K562 (cell line): ENCODE measurements around the gene PPRC1. TPM values are rescaled to one million over a fixed set of nuclear protein-coding genes. Genes with fewer than 3 reads are reported as not detected.

Experiments used
- ATAC-seq: fragments of 200-7000 bp; cut with Tn5 transposase; 3 replicates; pipeline ENCODE4 v1.9.1; 2020; ENCODE audit warnings: moderate library complexity
- BruUV-seq: library from RNA; stranded (reverse); fragments of 400-500 nt; replicated peaks from 2 replicates; lab custom pipeline; 2021; lab: Mats Ljungman, UMichigan
- CTCF ChIA-PET: fragments of 300-600 bp; formaldehyde crosslinking; extraction: SDS; loops from one replicate; lab custom pipeline; 2021; ENCODE audit warnings: low intra/inter-chr PET ratio; lab: Yijun Ruan, JAX
- POLR2A ChIA-PET: fragments of 300-600, 350-650 bp; sonication (Branson Sonifier 250); formaldehyde crosslinking; extraction: SDS; loops from one replicate; lab custom pipeline; 2021; ENCODE audit warnings: antibody characterized with exemption, inconsistent platforms; lab: Yijun Ruan, JAX
- DNase-seq, 4 experiments: peaks; one replicate each; pipeline versions ENCODE4 v3.0.0 to v3.0.0-alpha.2; 2011 to 2018; ENCODE audit warnings: low spot score in 3 of 4, mixed read lengths in 3 of 4; ENCODE audit errors: extremely low read depth in 1 of 4
- FAIRE-seq: peaks from 2 replicates; lab custom pipeline; 2011; peaks lifted over from hg19 to GRCh38; lab: Jason Lieb, UNC
- H2AFZ ChIP-seq: 2 replicates; pipeline ENCODE4 v1.6.0; 2011; ENCODE audit warnings: low read depth, low read length, control low read depth, inconsistent platforms
- H3K27ac ChIP-seq: fragments of 200-600 bp; 3 replicates; pipeline ENCODE4 v1.8.0; 2011; ENCODE audit warnings: low read depth, mild to moderate bottlenecking, control low read depth, inconsistent platforms, low read length, moderate library complexity, mixed read lengths; ENCODE audit errors: extremely low read depth
- H3K27me3 ChIP-seq, 2 experiments: fragments of 300-600 bp in 1 of 2; 2 replicates in 1 of 2; 3 replicates in 1 of 2; pipeline versions ENCODE4 v1.6.0 to v1.8.0; 2011; ENCODE audit warnings: inconsistent platforms in 2 of 2, low read length in 2 of 2, mild to moderate bottlenecking in 1 of 2, mixed read lengths in 1 of 2, moderate library complexity in 1 of 2; ENCODE audit not compliant: control insufficient read depth in 2 of 2, insufficient read depth in 2 of 2
- H3K36me3 ChIP-seq: fragments of 300-600 bp; 3 replicates; pipeline ENCODE4 v1.8.0; 2011; ENCODE audit warnings: mild to moderate bottlenecking, low read length, inconsistent platforms; ENCODE audit not compliant: control insufficient read depth, insufficient read depth
- H3K4me1 ChIP-seq, 2 experiments: fragments of 200-600 bp in 1 of 2; replicated peaks in 1 of 2; 2 replicates in 1 of 2; 3 replicates in 1 of 2; pipeline versions ENCODE4 v1.5.1 to v1.8.0; 2011; ENCODE audit warnings: inconsistent platforms in 2 of 2, low read length in 2 of 2, mild to moderate bottlenecking in 1 of 2, mixed read lengths in 1 of 2, moderate library complexity in 1 of 2; ENCODE audit not compliant: control insufficient read depth in 2 of 2, insufficient read depth in 2 of 2
- H3K4me2 ChIP-seq: 2 replicates; pipeline ENCODE4 v1.6.1; 2011; ENCODE audit warnings: low read length, control low read depth, inconsistent platforms, mixed read lengths; ENCODE audit not compliant: insufficient read depth
- H3K4me3 ChIP-seq: fragments of 200-600 bp; sonication (generic), shearing (Covaris generic); 2 replicates; pipeline ENCODE4 v1.5.1; 2016; ENCODE audit warnings: control low read depth, inconsistent platforms
- H3K79me2 ChIP-seq: fragments of 200-600 bp; 3 replicates; pipeline ENCODE4 v1.8.0; 2011; ENCODE audit warnings: low read length, inconsistent platforms; ENCODE audit not compliant: control insufficient read depth, insufficient read depth
- H3K9ac ChIP-seq, 2 experiments: 2 replicates each; pipeline versions ENCODE4 v1.6.0 to v1.6.1; 2011; ENCODE audit warnings: low read depth in 2 of 2, low read length in 2 of 2, control low read depth in 1 of 2, inconsistent platforms in 1 of 2, mild to moderate bottlenecking in 1 of 2, mixed read lengths in 1 of 2; ENCODE audit not compliant: insufficient read depth in 1 of 2
- H3K9me1 ChIP-seq: one replicate; pipeline ENCODE4 v1.6.0; 2011; ENCODE audit warnings: inconsistent platforms, mild to moderate bottlenecking, low read length, moderate library complexity; ENCODE audit not compliant: control insufficient read depth, insufficient read depth
- H3K9me3 ChIP-seq: replicated peaks from 2 replicates; pipeline ENCODE4 v1.5.1; 2011; ENCODE audit warnings: low read depth, low read length, inconsistent platforms; ENCODE audit not compliant: control insufficient read depth, insufficient read depth
- H4K20me1 ChIP-seq: replicated peaks from 2 replicates; pipeline ENCODE4 v1.6.1; 2011; ENCODE audit warnings: low read length, inconsistent platforms, mixed read lengths; ENCODE audit not compliant: control insufficient read depth, insufficient read depth
- CBFA2T2 ChIP-seq: fragments of 450-650 bp; conservative IDR thresholded peaks from 2 replicates; pipeline ENCODE4 v1.6.1; 2017; ENCODE audit warnings: mild to moderate bottlenecking
- CCAR2 ChIP-seq: fragments of 200-400 bp; formaldehyde crosslinking; IDR thresholded peaks from 2 replicates; pipeline ENCODE4 v1.6.1; 2017; ENCODE audit warnings: mild to moderate bottlenecking, low read depth, low read length
- CHD1 ChIP-seq: fragments of 200-600 bp; sonication (generic); IDR thresholded peaks from one replicate; pipeline ENCODE4 v1.6.1; 2012; ENCODE audit warnings: mild to moderate bottlenecking, moderate library complexity, low read length, inconsistent platforms
- FOSL1 ChIP-seq: fragments of 200-800 bp; sonication (Bioruptor generic); conservative IDR thresholded peaks from 2 replicates; pipeline ENCODE4 v1.6.1; 2016; ENCODE audit warnings: missing genetic modification characterization, missing compliant biosample characterization
- GATAD2A ChIP-seq: fragments of 450-650 bp; IDR thresholded peaks from 2 replicates; pipeline ENCODE4 v1.6.1; 2017
- HDAC1 ChIP-seq, 2 experiments: fragments of 450-650 bp; IDR thresholded peaks; 2 replicates each; pipeline ENCODE4 v1.6.1; 2016 to 2017; ENCODE audit warnings: inconsistent platforms in 1 of 2, mild to moderate bottlenecking in 1 of 2, moderate library complexity in 1 of 2
- KDM5B ChIP-seq: fragments of 200-600 bp; sonication (generic); IDR thresholded peaks from 2 replicates; pipeline ENCODE4 v1.6.1; 2012; ENCODE audit warnings: low read depth, mild to moderate bottlenecking, moderate library complexity, low read length, control low read depth, inconsistent platforms; ENCODE audit not compliant: insufficient replicate concordance
- MAZ ChIP-seq, 2 experiments: fragments of 450-650 bp in 1 of 2; sonication (generic) in 1 of 2; formaldehyde crosslinking; IDR thresholded peaks in 1 of 2; conservative IDR thresholded peaks in 1 of 2; 2 replicates each; pipeline versions ENCODE4 v1.4.0 to v1.5.0; 2020; ENCODE audit warnings: mild to moderate bottlenecking in 1 of 2, missing genetic modification reagents in 1 of 2
- PHB ChIP-seq: fragments of 250-450 bp; sonication (Bioruptor Pico); IDR thresholded peaks from 2 replicates; pipeline ENCODE4 v1.5.0; 2021
- PHF8 ChIP-seq: fragments of 200-600 bp; sonication (generic); IDR thresholded peaks from 2 replicates; pipeline ENCODE4 v1.6.1; 2012; ENCODE audit warnings: mixed run types, mild to moderate bottlenecking, inconsistent platforms, low read length, moderate library complexity, borderline replicate concordance
- RBBP5 ChIP-seq: fragments of 200-600 bp; sonication (generic); IDR thresholded peaks from 2 replicates; pipeline ENCODE4 v1.6.1; 2012; ENCODE audit warnings: borderline replicate concordance, mild to moderate bottlenecking, low read length, control low read depth, inconsistent platforms; ENCODE audit not compliant: insufficient read depth, poor library complexity, severe bottlenecking
- RBFOX2 ChIP-seq: fragments of 200-400 bp; formaldehyde crosslinking; IDR thresholded peaks from 2 replicates; pipeline ENCODE4 v1.6.1; 2017; ENCODE audit warnings: low read depth, mild to moderate bottlenecking, low read length, moderate library complexity
- RBM25 ChIP-seq: fragments of 200-400 bp; formaldehyde crosslinking; IDR thresholded peaks from 2 replicates; pipeline ENCODE4 v1.6.1; 2018; ENCODE audit warnings: low read length, low read depth, moderate library complexity; ENCODE audit not compliant: severe bottlenecking
- RFX1 ChIP-seq: fragments of 450-650 bp; IDR thresholded peaks from 2 replicates; pipeline ENCODE4 v1.6.1; 2016; ENCODE audit warnings: mild to moderate bottlenecking, moderate library complexity
- SMARCA4 ChIP-seq: fragments of 450-650 bp; IDR thresholded peaks from 2 replicates; pipeline ENCODE4 v1.6.1; 2016
- SUPT5H ChIP-seq: fragments of 450-650 bp; IDR thresholded peaks from 2 replicates; pipeline ENCODE4 v1.6.1; 2016
- YY1 ChIP-seq, 3 experiments: IDR thresholded peaks; 2 replicates each; pipeline ENCODE4 v1.6.1; 2011; ENCODE audit warnings: low read length in 2 of 3, mild to moderate bottlenecking in 2 of 3, moderate library complexity in 2 of 3, borderline replicate concordance in 1 of 3, control low read depth in 1 of 3, low read depth in 1 of 3; ENCODE audit not compliant: insufficient read depth in 3 of 3, insufficient replicate concordance in 2 of 3, control insufficient read depth in 1 of 3, insufficient read length in 1 of 3; ENCODE audit errors: extremely low read depth in 1 of 3
- ZNF584 ChIP-seq: fragments of 200-800 bp; sonication (Bioruptor generic); IDR thresholded peaks from 2 replicates; pipeline ENCODE4 v1.6.1; 2016; ENCODE audit warnings: low read depth, mild to moderate bottlenecking, missing genetic modification characterization, missing compliant biosample characterization
- ZZZ3 ChIP-seq: fragments of 450-650 bp; IDR thresholded peaks from 2 replicates; pipeline ENCODE4 v1.6.1; 2016; ENCODE audit warnings: antibody characterized with exemption, mild to moderate bottlenecking, moderate library complexity
- WGBS: fragments of 100-300 bp; shearing (Covaris generic); methylation state at CpG from one replicate; pipeline ENCODE4 v1.1.6; 2016; ENCODE audit warnings: low coverage, mixed read lengths; ENCODE audit not compliant: insufficient coverage; ENCODE audit errors: missing lambda C conversion rate; 5-methylcytosine and 5-hydroxymethylcytosine counted together
- in situ Hi-C: fragments of 300-500 bp; cut with MboI; formaldehyde crosslinking; loops from 4 replicates; pipeline ENCODE4 v1.15.0; 2018; ENCODE audit warnings: inconsistent platforms, mixed read lengths
- intact Hi-C: fragments of 100-400 bp; cut with micrococcal nuclease; formaldehyde crosslinking; loops from 2 replicates; pipeline ENCODE4 v1.14.2; 2022
- polyA plus RNA-seq, 8 experiments: library from polyadenylated mRNA; depleted of rRNA in 4 of 8; stranded (reverse) in 5 of 8; unstranded in 3 of 8; fragments of >200 nt; fragmentation: Nextera tagmentation in 2 of 8; fragmentation: Illumina TruSeq in 1 of 8; extraction: Ambion mirVana in 2 of 8; extraction: Trizol in 1 of 8; gene quantifications; 2 replicates each; pipeline versions ENCODE4 v1.2.1 to v1.2.3, GENCODE V29; 2011 to 2014; ENCODE audit warnings: inconsistent platforms in 1 of 8, missing spikeins in 1 of 8
- total RNA-seq, 7 experiments: library from RNA; depleted of rRNA in 6 of 7; stranded (reverse); fragments of >200 nt in 6 of 7; fragmentation: Illumina TruSeq in 2 of 7; extraction: Trizol in 2 of 7; gene quantifications; 2 replicates each; pipeline versions ENCODE4 v1.2.1 to v1.2.3, GENCODE V29; 2011 to 2021; ENCODE audit warnings: low replicate concordance in 1 of 7
- TF ChIP-seq, protein P1 (sequence below): sonication (generic); formaldehyde crosslinking; IDR thresholded peaks from 2 replicates; pipeline ENCODE4 v1.8.0; 2022; ENCODE audit warnings: missing genetic modification reagents, mild to moderate bottlenecking, moderate library complexity, borderline replicate concordance

Gene PPRC1
- total and polyA plus RNA-seq, 9 of the 15 experiments (the other 6 are each of a cell fraction or from before 2014, with no cell fraction given), result 8.5 to 47.1 (median 16.2) TPM

GRCh38 chr10:102113956-102114857 is 18.6 kb upstream of the PPRC1 start:
- no peak overlapping the region for H2AFZ ChIP-seq
- 0% methylated on average over 8 of the region's 45 CpGs for WGBS
- peaks cover 41% of the 10 kb centered on the region for H3K36me3 ChIP-seq
- no TSS peak for BruUV-seq
- DNase-seq (peak in 2 of 4 experiments; percentile 37 to 62), ATAC-seq (peak; percentile 30), FAIRE-seq (peak; percentile 70)
- ChIA-PET POLR2A (interaction anchor here (0.5 to 4.1 kb wide), 3 partner anchors 11 to 322 kb away, joined by 3 to 27 read pairs (median 3); no protein-coding TSS in a partner anchor), CTCF (interaction anchor here (0.6 kb wide), 1 partner anchor 274 kb away, joined by 3 read pairs; no protein-coding TSS in a partner anchor)
- H3K4me3 ChIP-seq, result peak overlapping the region; percentile 94
- H3K4me1 ChIP-seq, result peaks cover 42 to 47% of the 10 kb centered on the region in 2 experiments
- in situ Hi-C loops (no loop called here), intact Hi-C loops (loop anchor here (2.0 to 10.0 kb wide), 2 partner anchors 49 to 269 kb away; partner anchors contain the start of genes HPS6 and KCNIP2)
- H3K9me1 ChIP-seq, result peaks cover 3% of the 10 kb centered on the region
- H3K27ac ChIP-seq, result peak overlapping the region; percentile 97
- H3K27me3 ChIP-seq, result no peaks in the 10 kb centered on the region
- H3K9me3 ChIP-seq, result no peaks in the 10 kb centered on the region
- peaks cover 20% of the 10 kb centered on the region for H4K20me1 ChIP-seq
- peaks cover 99% of the 10 kb centered on the region for H3K79me2 ChIP-seq
- H3K9ac ChIP-seq, result peak overlapping the region; percentile 91 to 94
- H3K4me2 ChIP-seq, result peak overlapping the region; percentile 96
- no peak for TF ChIP-seq PHB
- TF ChIP-seq RFX1, result peak; percentile 84
- TF ChIP-seq RBM25, result no peak
- TF ChIP-seq, protein P1, sequence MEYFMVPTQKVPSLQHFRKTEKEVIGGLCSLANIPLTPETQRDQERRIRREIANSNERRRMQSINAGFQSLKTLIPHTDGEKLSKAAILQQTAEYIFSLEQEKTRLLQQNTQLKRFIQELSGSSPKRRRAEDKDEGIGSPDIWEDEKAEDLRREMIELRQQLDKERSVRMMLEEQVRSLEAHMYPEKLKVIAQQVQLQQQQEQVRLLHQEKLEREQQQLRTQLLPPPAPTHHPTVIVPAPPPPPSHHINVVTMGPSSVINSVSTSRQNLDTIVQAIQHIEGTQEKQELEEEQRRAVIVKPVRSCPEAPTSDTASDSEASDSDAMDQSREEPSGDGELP (CRISPR knock-in tag), result peak; percentile 91
- TF ChIP-seq ZZZ3, result no peak
- TF ChIP-seq CHD1, result peak; percentile 63
- TF ChIP-seq CBFA2T2, result no peak
- peak in 1 of 2 experiments; percentile 35; a peak in 2 of 4 replicates for TF ChIP-seq MAZ (CRISPR knock-in tag; conservative IDR thresholded peaks at IDR 0.05 in 1 of 2, IDR thresholded peaks at IDR 0.05 in 1 of 2)
- 0 out of 4 replicates have a peak, but pooled peaks of 1 of the 2 experiments have one; percentile 33 for TF ChIP-seq HDAC1 (IDR thresholded peaks at IDR 0.05)
- TF ChIP-seq RBFOX2, result peak; percentile 44; the same call in 1 of the 2 replicates
- TF ChIP-seq PHF8, result 0 out of 2 replicates have a peak, but pooled peaks have one; percentile 33
- no peak for TF ChIP-seq CCAR2
- TF ChIP-seq ZNF584, result no peak
- TF ChIP-seq SUPT5H, result no peak
- 0 out of 2 replicates have a peak, but pooled peaks have one; percentile 30 for TF ChIP-seq FOSL1 (tag)
- peak; percentile 3 for TF ChIP-seq KDM5B
- no peak for TF ChIP-seq GATAD2A
- peak in 1 of 3 experiments; percentile 29 for TF ChIP-seq YY1 (IDR thresholded peaks at IDR 0.05; ENCODE audit: borderline replicate concordance in 1 of 3, control insufficient read depth in 1 of 3, extremely low read depth in 1 of 3, insufficient read depth in 3 of 3, insufficient read length in 1 of 3, insufficient replicate concordance in 2 of 3, low read depth in 1 of 3, low read length in 2 of 3)
- 0 out of 2 replicates have a peak, but pooled peaks have one; percentile 15 for TF ChIP-seq SMARCA4
- peak; percentile 22 for TF ChIP-seq RBBP5
